HCT116 (cell line): ENCODE data around the gene MSI2.

Experiments
- CTCF ChIP-seq, 3 experiments: fragments of 200-600 bp in 1 of 3; sonication (generic) in 1 of 3; IDR thresholded peaks in 2 of 3; conservative IDR thresholded peaks in 1 of 3; 2 replicates each; pipeline ENCODE4 v1.5.1; 2012 to 2017; ENCODE audit warnings: low read depth in 2 of 3, low read length in 2 of 3, antibody characterized with exemption in 1 of 3, borderline replicate concordance in 1 of 3, control low read depth in 1 of 3, mild to moderate bottlenecking in 1 of 3, mixed read lengths in 1 of 3, mixed run types in 1 of 3, moderate library complexity in 1 of 3; ENCODE audit not compliant: insufficient read depth in 1 of 3
- EZH2phosphoT487 ChIP-seq: fragments of 200-600 bp; IDR thresholded peaks from 2 replicates; pipeline ENCODE4 v1.6.1; 2018; ENCODE audit warnings: antibody characterized with exemption, borderline replicate concordance
- POLR2A ChIP-seq: IDR thresholded peaks from 2 replicates; pipeline ENCODE4 v1.7.0; 2011; ENCODE audit warnings: borderline replicate concordance; ENCODE audit not compliant: insufficient read depth, insufficient read length; ENCODE audit errors: extremely low read depth
- POLR2AphosphoS5 ChIP-seq: IDR thresholded peaks from 2 replicates; pipeline ENCODE4 v1.6.1; 2011; ENCODE audit warnings: mild to moderate bottlenecking, low read depth, low read length, moderate library complexity
- SP1 ChIP-seq: IDR thresholded peaks from 2 replicates; pipeline ENCODE4 v1.6.1; 2012; ENCODE audit warnings: low read depth
- SRF ChIP-seq: IDR thresholded peaks from 2 replicates; pipeline ENCODE4 v1.6.1; 2012; ENCODE audit warnings: low read depth
- YY1 ChIP-seq: IDR thresholded peaks from 2 replicates; pipeline ENCODE4 v1.6.1; 2011; ENCODE audit warnings: low read length, low read depth, moderate library complexity, mild to moderate bottlenecking; ENCODE audit not compliant: insufficient replicate concordance; ENCODE audit errors: extremely low read depth

DNA sequence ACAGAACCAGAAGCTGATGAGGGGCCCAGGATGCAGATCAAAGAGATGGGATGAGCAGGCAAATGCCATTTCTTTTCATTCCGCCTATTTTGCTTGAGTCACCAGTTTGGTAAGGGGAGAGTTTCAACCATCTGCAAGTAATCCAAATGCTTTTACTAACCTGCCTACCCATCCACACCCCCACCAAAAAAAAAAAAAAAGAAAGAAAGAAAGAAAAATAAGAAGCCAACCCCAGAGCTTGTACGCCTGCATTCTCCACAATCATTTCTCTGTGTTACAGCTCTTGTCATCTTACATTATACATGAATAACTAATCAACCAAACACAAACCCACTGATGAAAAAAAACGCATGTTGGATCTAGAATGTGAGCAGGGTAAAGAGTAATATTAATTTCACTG is 15.7 kb upstream of the MSI2 start:
- TF ChIP-seq SP1 = no peak
- no peak for TF ChIP-seq EZH2phosphoT487
- no peak for TF ChIP-seq CTCF (IDR thresholded peaks at IDR 0.05 in 2 of 3, conservative IDR thresholded peaks at IDR 0.05 in 1 of 3; ENCODE audit: borderline replicate concordance in 1 of 3, insufficient read depth in 1 of 3, low read depth in 2 of 3, low read length in 2 of 3)
- no peak for TF ChIP-seq POLR2AphosphoS5
- TF ChIP-seq YY1 = no peak
- TF ChIP-seq POLR2A = no peak
- TF ChIP-seq SRF = no peak
